Psoas muscle (tissue), 8 donors: ENCODE measurements around the gene COMMD2. TPM values are rescaled to one million over a fixed set of nuclear protein-coding genes. Genes with fewer than 3 reads are reported as not detected.

Experiments
- ATAC-seq, 4 donors: fragments of 200-7000 bp; cut with Tn5 transposase; one replicate each; pipeline ENCODE4 v1.9.1; 2020; ENCODE audit warnings: moderate library complexity in 3 of 4, mild to moderate bottlenecking in 2 of 4
- DNase-seq, 2 donors: peaks; one replicate each; pipeline ENCODE4 v3.0.0-alpha.2; 2020
- H3K27ac ChIP-seq: fragments of 200-600 bp; one replicate; pipeline ENCODE4 v1.8.0; 2022
- H3K27me3 ChIP-seq, 3 donors: fragments of 200-600 bp in 1 of 3; one replicate each; pipeline versions ENCODE4 v1.6.1 to v1.8.0; 2013 to 2022; ENCODE audit warnings: low read length in 2 of 3, mild to moderate bottlenecking in 2 of 3, moderate library complexity in 1 of 3; ENCODE audit not compliant: insufficient read depth in 3 of 3
- H3K36me3 ChIP-seq, 2 donors: fragments of 200-600 bp in 1 of 2; one replicate each; pipeline versions ENCODE4 v1.6.1 to v1.8.0; 2013 to 2022; ENCODE audit warnings: low read depth in 1 of 2, mild to moderate bottlenecking in 1 of 2, moderate library complexity in 1 of 2; ENCODE audit not compliant: insufficient read depth in 1 of 2
- H3K4me1 ChIP-seq: fragments of 200-600 bp; one replicate; pipeline ENCODE4 v1.8.0; 2022
- H3K4me3 ChIP-seq: fragments of 200-600 bp; one replicate; pipeline ENCODE4 v1.8.0; 2022; ENCODE audit warnings: mild to moderate bottlenecking
- H3K9me3 ChIP-seq: fragments of 200-600 bp; one replicate; pipeline ENCODE4 v1.8.0; 2022
- CTCF ChIP-seq: fragments of 200-600 bp; IDR thresholded peaks from one replicate; pipeline ENCODE4 v1.8.0; 2022; ENCODE audit warnings: antibody characterized with exemption
- WGBS, 3 donors: extraction: QIAGEN DNeasy Blood & Tissue Kit; methylation state at CpG; one replicate each; pipeline versions ENCODE4 v1.1.6 to v1.1.7; 2013; 5-methylcytosine and 5-hydroxymethylcytosine counted together
- intact Hi-C, 2 donors: fragments of 100-400 bp; cut with DNase I; formaldehyde crosslinking; loops; one replicate each; pipeline versions ENCODE4 v1.11.0 to v1.14.2; 2022
- long read RNA-seq, 2 donors: library from polyadenylated mRNA; unstranded; transcript quantifications; one replicate each; pipeline ENCODE4 v2.0.0, GENCODE V29; 2021
- polyA plus RNA-seq, 3 donors: library from polyadenylated mRNA; stranded (reverse); fragments of 200-250 nt; gene quantifications; one replicate each; pipeline ENCODE4 v1.2.3, GENCODE V29; 2013
- total RNA-seq, 4 donors: library from RNA; stranded (reverse); fragmentation: NEBNext Ultra II Directional in 2 of 4; extraction: Animal tissue kit (Norgen Biotek cat#: 25700) in 2 of 4; gene quantifications; one replicate each; pipeline versions ENCODE4 v1.2.1 to v1.2.4, GENCODE V29; 2021 to 2023
- donor health status: healthy with polysubstance abuse.
- donor health status: DM: no; HTN: no; CAD: no; lungs with moderate emphysema.
- donor health status: Bipolar disorder and iron deficiency.
- donor health status: healthy.
- donor health status: DM: yes; HTN: yes; CAD: no.
- donor health status: DM: no; HTN: no; CAD: no.
- donor health status: DM: no; HTN: no; CAD: no.
- donor health status: DM: yes; HTN: yes; CAD: no.

The COMMD2 gene
- total RNA-seq (10 to 100 TPM; 11.6 to 22.8 (median 15.1) TPM), polyA plus RNA-seq (10 to 100 TPM in 2 of 3 donors, 1 to 10 TPM in 1; 7.7 to 19.1 (median 11.1) TPM)
- long read RNA-seq, donor 1, transcript COMMD2-203 (5 exons, 3,706 nt): major isoform, 5 of 8 reads
- long read RNA-seq, donor 1, partial matches to known transcripts: 0 of 8 reads
- long read RNA-seq, donor 1, other reads (novel, unspliced or antisense): 1 of 8 reads
- long read RNA-seq, donor 2, transcript COMMD2-203 (5 exons, 3,706 nt): major isoform, 26 of 29 reads
- long read RNA-seq, donor 2, partial matches to known transcripts: 0 of 29 reads
- long read RNA-seq, donor 2, other reads (novel, unspliced or antisense): 1 of 29 reads

GRCh38 chr3:149752051-149752787, at the start of gene COMMD2:
Gene COMMD2 (minus strand): TSS chr3:149752489. CDS start chr3:149752444, 45 bp downstream.
- ATAC-seq (peak; percentile 97 to 100 (median 98)), DNase-seq (peak; percentile 72 to 84)
- WGBS, 3 donors: 0 to 1% (median 0%) methylated on average over 52 of the region's 52 CpGs
- Histone ChIP-seq H3K9me3 (no peaks in the 10 kb centered on the region), H3K27ac (peak within 1 kb of the TSS; percentile 77), H3K36me3 (peaks cover 0 to 40% of the 10 kb centered on the region in 2 donors), H3K4me1 (peaks cover 11% of the 10 kb centered on the region), H3K4me3 (peak within 1 kb of the TSS; percentile 83), H3K27me3 (no peaks in the 10 kb centered on the region)
- TF ChIP-seq CTCF: peak; percentile 30
- intact Hi-C loops: loop anchor here in 1 of 2 donors (5.0 kb wide), 1 partner anchor 60 kb away; the partner anchor contains the start of gene RNF13

- ATAC-seq: no peak
- H3K36me3 ChIP-seq: no peaks in the 10 kb centered on the region
- no peaks in the 10 kb centered on the region for H3K27me3 ChIP-seq
- 71 to 73% (median 72%) methylated on average over 5 of the region's 5 CpGs for WGBS, 3 donors
- no peak overlapping the region for H3K27ac ChIP-seq
- H3K9me3 ChIP-seq: no peaks in the 10 kb centered on the region
- no peaks in the 10 kb centered on the region for H3K4me1 ChIP-seq
- no peak overlapping the region for H3K4me3 ChIP-seq
- no peak for DNase-seq
- no peak for TF ChIP-seq CTCF
- intact Hi-C loops: no loop called here
Observed at GRCh38 chr3:149801639-149802038, 49.4 kb upstream of the COMMD2 start.

GRCh38 chr3:149801195-149801594, 48.9 kb upstream of the COMMD2 start:
- Histone ChIP-seq H3K27ac (no peak overlapping the region), H3K4me1 (no peaks in the 10 kb centered on the region), H3K4me3 (no peak overlapping the region), H3K9me3 (no peaks in the 10 kb centered on the region), H3K36me3 (no peaks in the 10 kb centered on the region), H3K27me3 (no peaks in the 10 kb centered on the region)
- DNase-seq (no peak), ATAC-seq (no peak)
- no peak for TF ChIP-seq CTCF
- WGBS, 3 donors: 67 to 89% (median 76%) methylated on average over 1 of the region's 1 CpG
- intact Hi-C loops: no loop called here

- 41 to 61% (median 41%) methylated on average over 8 of the region's 8 CpGs for WGBS, 3 donors
- no peak overlapping the region for H3K27ac ChIP-seq
- no peak for DNase-seq
- H3K4me1 ChIP-seq: no peaks in the 10 kb centered on the region
- no peak for ATAC-seq
- no peak for TF ChIP-seq CTCF
- no peaks in the 10 kb centered on the region for H3K36me3 ChIP-seq
- H3K27me3 ChIP-seq: no peaks in the 10 kb centered on the region
- intact Hi-C loops: no loop called here
- no peak overlapping the region for H3K4me3 ChIP-seq
- H3K9me3 ChIP-seq: no peaks in the 10 kb centered on the region
Observed at GRCh38 chr3:149800693-149801092, 48.4 kb upstream of the COMMD2 start.
